ENCODE data around the gene GPR146.
"Not testable (repeated sequence)": the region's sequence is repeated elsewhere in the genome, so short reads cannot be mapped to it uniquely, and the experiment has no call there.

The GPR146 gene

GRCh38 chr7:1044189-1045068, at the start of gene GPR146:
TSS of gene GPR146 (plus strand) at chr7:1044546. CDS start at chr7:1057516, 12,970 bp downstream.
- peak; percentile 90 for DNase-seq

GRCh38 chr7:994592-995308, 49.6 kb upstream of the GPR146 start:
- no peak for DNase-seq

- no peak for DNase-seq
These were observed 48.8 kb upstream of the GPR146 start for GRCh38 chr7:995571-995970.

GRCh38 chr7:996079-996872, 48.1 kb upstream of the GPR146 start:
- no peak for DNase-seq

GRCh38 chr7:997404-998395, 46.6 kb upstream of the GPR146 start:
- DNase-seq, result no peak

GRCh38 chr7:999149-999879, 45.0 kb upstream of the GPR146 start:
- no peak for DNase-seq

GRCh38 chr7:999941-1000935, 44.1 kb upstream of the GPR146 start:
- DNase-seq, result no peak

- not testable (repeated sequence) for DNase-seq
These were observed 43.1 kb upstream of the GPR146 start for GRCh38 chr7:1001069-1001770.

GRCh38 chr7:1002026-1002425, 42.3 kb upstream of the GPR146 start:
- DNase-seq, result not testable (repeated sequence)

GRCh38 chr7:1002445-1002844, 41.9 kb upstream of the GPR146 start:
- DNase-seq, result not testable (repeated sequence)

GRCh38 chr7:1004018-1004852, 40.1 kb upstream of the GPR146 start:
- no peak for DNase-seq

- no peak for DNase-seq
These were observed 39.0 kb upstream of the GPR146 start for GRCh38 chr7:1005303-1005702.

- DNase-seq, result no peak
These were observed 36.4 kb upstream of the GPR146 start for GRCh38 chr7:1007901-1008300.

GRCh38 chr7:1008733-1009363, 35.5 kb upstream of the GPR146 start:
- no peak for DNase-seq

- DNase-seq, result no peak
These were observed 34.6 kb upstream of the GPR146 start for GRCh38 chr7:1009747-1010146.

GRCh38 chr7:1010226-1010625, 34.1 kb upstream of the GPR146 start:
- no peak for DNase-seq

- DNase-seq, result no peak
These were observed 32.9 kb upstream of the GPR146 start for GRCh38 chr7:1011297-1012003.

Data from activated T-cell treated with anti-CD3 and anti-CD28 coated beads for 4 hours (primary cell).